A549 (cell line): ENCODE results near the gene REX1BD. TPM values are rescaled to one million over a fixed set of nuclear protein-coding genes. Genes with fewer than 3 reads are reported as not detected.

Experiments used
- ATAC-seq, 2 experiments: fragments of 200-7000 bp in 1 of 2; fragments of >200 bp in 1 of 2; cut with Nextera tagmentation in 1 of 2; cut with Tn5 transposase in 1 of 2; 3 replicates each; pipeline versions ENCODE4 v1.8.0 to v1.9.1; 2018 to 2020; ENCODE audit warnings: mild to moderate bottlenecking in 1 of 2, moderate library complexity in 1 of 2
- CTCF ChIA-PET: fragments of 300-600 bp; sonication (Branson Sonifier 250); formaldehyde crosslinking; extraction: SDS; loops from one replicate; lab custom pipeline; 2021; ENCODE audit warnings: antibody characterized with exemption, inconsistent platforms; lab: Yijun Ruan, JAX
- POLR2A ChIA-PET: fragments of 350-600 bp; formaldehyde crosslinking; extraction: SDS; loops from one replicate; lab custom pipeline; 2021; ENCODE audit warnings: antibody characterized with exemption, inconsistent platforms; lab: Yijun Ruan, JAX
- DNase-seq, 2 experiments: peaks; one replicate each; pipeline versions ENCODE4 v3.0.0 to v3.0.0-alpha.2; 2011 to 2016; ENCODE audit warnings: low read depth in 1 of 2, low spot score in 1 of 2
- FAIRE-seq: peaks from 2 replicates; lab custom pipeline; 2011; peaks lifted over from hg19 to GRCh38; lab: Jason Lieb, UNC
- H3K27ac ChIP-seq, 2 experiments: fragments of >200 bp; sonication (Bioruptor Twin); formaldehyde crosslinking; 3 replicates each; pipeline ENCODE4 v1.5.1; 2016 to 2017
- H3K4me1 ChIP-seq: fragments of >200 bp; sonication (Bioruptor Twin); formaldehyde crosslinking; 3 replicates; pipeline ENCODE4 v1.6.1; 2016
- H3K4me2 ChIP-seq: fragments of >200 bp; sonication (Bioruptor Twin); formaldehyde crosslinking; 3 replicates; pipeline ENCODE4 v1.6.1; 2016
- H3K4me3 ChIP-seq: fragments of >200 bp; sonication (Bioruptor Twin); formaldehyde crosslinking; 3 replicates; pipeline ENCODE4 v1.5.1; 2016
- H3K9me3 ChIP-seq: fragments of >200 bp; sonication (Bioruptor Twin); formaldehyde crosslinking; 3 replicates; pipeline ENCODE4 v1.6.1; 2016
- CBX8 ChIP-seq: fragments of 200-600 bp; sonication (generic); IDR thresholded peaks from 2 replicates; pipeline ENCODE4 v1.6.1; 2016
- EHF ChIP-seq: fragments of 250-450 bp; sonication (Bioruptor Pico); IDR thresholded peaks from 2 replicates; pipeline ENCODE4 v1.5.0; 2020; ENCODE audit warnings: mild to moderate bottlenecking
- EP300 ChIP-seq, 2 experiments: fragments of >200 bp; sonication (Bioruptor Twin); formaldehyde crosslinking; IDR thresholded peaks; 2 replicates in 1 of 2; 3 replicates in 1 of 2; pipeline ENCODE4 v1.6.1; 2016 to 2017
- FOSB ChIP-seq: fragments of 250-450 bp; sonication (Bioruptor Pico); IDR thresholded peaks from 2 replicates; pipeline ENCODE4 v1.5.0; 2020; ENCODE audit warnings: mild to moderate bottlenecking, moderate library complexity
- FOSL2 ChIP-seq, 2 experiments: fragments of 450-650 bp in 1 of 2; fragments of >200 bp in 1 of 2; sonication (Bioruptor Twin) in 1 of 2; formaldehyde crosslinking; IDR thresholded peaks; 2 replicates each; pipeline versions ENCODE4 v1.5.0 to v1.6.1; 2016 to 2020; ENCODE audit warnings: mild to moderate bottlenecking in 1 of 2, moderate library complexity in 1 of 2
- HDAC2 ChIP-seq: fragments of 200-600 bp; sonication (generic); IDR thresholded peaks from 2 replicates; pipeline ENCODE4 v1.6.1; 2016
- HOXA7 ChIP-seq: fragments of 250-450 bp; sonication (Bioruptor Pico); IDR thresholded peaks from 2 replicates; pipeline ENCODE4 v1.5.0; 2020; ENCODE audit warnings: mild to moderate bottlenecking, moderate library complexity
- HOXB5 ChIP-seq: fragments of 250-450 bp; sonication (Bioruptor Pico); IDR thresholded peaks from 2 replicates; pipeline ENCODE4 v1.5.0; 2020; ENCODE audit warnings: mild to moderate bottlenecking, moderate library complexity
- MAZ ChIP-seq: fragments of 150-350 bp; IDR thresholded peaks from 2 replicates; pipeline ENCODE4 v1.6.1; 2014; ENCODE audit warnings: antibody characterized with exemption, low read depth, low read length, borderline replicate concordance
- NR3C1 ChIP-seq: fragments of >200 bp; sonication (Bioruptor Twin); formaldehyde crosslinking; IDR thresholded peaks from 3 replicates; pipeline ENCODE4 v1.6.1; 2017
- RCOR1 ChIP-seq: fragments of 150-350 bp; IDR thresholded peaks from 2 replicates; pipeline ENCODE4 v1.6.1; 2014; ENCODE audit warnings: antibody characterized with exemption, low read length, low read depth
- RFX5 ChIP-seq: fragments of 450-650 bp; IDR thresholded peaks from 2 replicates; pipeline ENCODE4 v1.7.1; 2014; ENCODE audit warnings: antibody characterized with exemption, mild to moderate bottlenecking, moderate library complexity
- RNF2 ChIP-seq: fragments of 200-600 bp; sonication (generic); IDR thresholded peaks from 2 replicates; pipeline ENCODE4 v1.6.1; 2016; ENCODE audit warnings: low read depth, mild to moderate bottlenecking, antibody characterized with exemption, moderate library complexity, borderline replicate concordance
- TP53 ChIP-seq: fragments of 250-450 bp; sonication (Bioruptor Pico); IDR thresholded peaks from 2 replicates; pipeline ENCODE4 v1.5.0; 2021; ENCODE audit warnings: mild to moderate bottlenecking, moderate library complexity
- WGBS: methylation state at CpG from one replicate; pipeline ENCODE4 v1.1.6; 2017; ENCODE audit errors: missing lambda C conversion rate; 5-methylcytosine and 5-hydroxymethylcytosine counted together
- polyA plus RNA-seq, 4 experiments: library from polyadenylated mRNA; depleted of rRNA in 3 of 4; stranded (reverse); fragments of >200 nt; fragmentation: RNase III in 1 of 4; extraction: RNeasy Plus Mini Kit Qiagen cat#74134 plus additional on column Dnase treatment in 1 of 4; gene quantifications; 2 replicates in 3 of 4; 3 replicates in 1 of 4; pipeline ENCODE4 v1.2.3, GENCODE V29; 2011 to 2017
- TF ChIP-seq, protein P1 (sequence below): fragments of 250-450 bp; sonication (Bioruptor Pico); IDR thresholded peaks from 2 replicates; pipeline ENCODE4 v1.5.0; 2020; ENCODE audit warnings: low read depth, mild to moderate bottlenecking, moderate library complexity
- TF ChIP-seq, protein P2 (sequence below): fragments of 450-650 bp; IDR thresholded peaks from 2 replicates; pipeline ENCODE4 v1.6.1; 2014; ENCODE audit warnings: antibody characterized with exemption
- TF ChIP-seq, protein P3 (sequence below): fragments of 200-600 bp; sonication (generic); IDR thresholded peaks from 2 replicates; pipeline ENCODE4 v1.6.1; 2016; ENCODE audit warnings: antibody characterized with exemption, mild to moderate bottlenecking, moderate library complexity
- TF ChIP-seq, protein P4 (sequence below): IDR thresholded peaks from 2 replicates; pipeline ENCODE4 v1.6.1; 2012

REX1BD gene
- polyA plus RNA-seq, 2 of the 4 experiments (the other 2 are of a cell fraction): 23.1 to 47.3 TPM

DNA sequence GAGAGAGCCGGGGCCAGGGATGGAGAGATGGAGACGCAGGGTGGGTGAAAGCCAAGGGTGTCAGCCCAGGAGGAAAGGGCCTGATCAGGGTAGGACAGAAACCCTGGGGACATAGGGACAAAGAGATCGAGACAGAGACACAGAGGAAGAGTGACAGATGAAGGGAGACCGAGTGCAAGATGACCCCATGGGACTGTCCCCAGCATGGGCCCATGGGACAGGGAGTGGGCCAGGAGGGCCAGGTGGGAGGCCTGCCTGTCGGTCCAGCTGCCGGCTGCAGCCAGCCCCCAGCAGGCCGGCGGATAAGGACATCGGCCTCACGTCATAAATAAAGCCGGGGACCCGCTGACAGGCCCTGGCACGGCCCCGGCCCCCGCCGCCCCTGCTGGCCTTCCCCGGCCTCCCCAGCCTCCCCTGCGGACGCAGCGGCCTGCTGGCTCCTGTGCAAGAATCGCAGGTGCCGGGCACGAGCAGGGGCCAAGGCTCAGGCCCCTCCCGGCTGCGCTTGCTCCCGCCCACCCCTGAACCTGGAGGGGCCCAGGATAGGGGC is 6.3 kb downstream of the REX1BD start (continued):
- TF ChIP-seq NR3C1 (no peak), RCOR1 (no peak), HOXB5 (no peak), HOXA7 (no peak), FOSL2 (IDR thresholded peaks at IDR 0.05) (no peak), FOSL2 (CRISPR knock-in tag; IDR thresholded peaks at IDR 0.05) (no peak)
- TF ChIP-seq, protein P1, sequence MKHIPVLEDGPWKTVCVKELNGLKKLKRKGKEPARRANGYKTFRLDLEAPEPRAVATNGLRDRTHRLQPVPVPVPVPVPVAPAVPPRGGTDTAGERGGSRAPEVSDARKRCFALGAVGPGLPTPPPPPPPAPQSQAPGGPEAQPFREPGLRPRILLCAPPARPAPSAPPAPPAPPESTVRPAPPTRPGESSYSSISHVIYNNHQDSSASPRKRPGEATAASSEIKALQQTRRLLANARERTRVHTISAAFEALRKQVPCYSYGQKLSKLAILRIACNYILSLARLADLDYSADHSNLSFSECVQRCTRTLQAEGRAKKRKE: no peak
- TF ChIP-seq, protein P2, sequence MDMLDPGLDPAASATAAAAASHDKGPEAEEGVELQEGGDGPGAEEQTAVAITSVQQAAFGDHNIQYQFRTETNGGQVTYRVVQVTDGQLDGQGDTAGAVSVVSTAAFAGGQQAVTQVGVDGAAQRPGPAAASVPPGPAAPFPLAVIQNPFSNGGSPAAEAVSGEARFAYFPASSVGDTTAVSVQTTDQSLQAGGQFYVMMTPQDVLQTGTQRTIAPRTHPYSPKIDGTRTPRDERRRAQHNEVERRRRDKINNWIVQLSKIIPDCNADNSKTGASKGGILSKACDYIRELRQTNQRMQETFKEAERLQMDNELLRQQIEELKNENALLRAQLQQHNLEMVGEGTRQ: no peak
- TF ChIP-seq, all 56 proteins: peak for 0

DNA sequence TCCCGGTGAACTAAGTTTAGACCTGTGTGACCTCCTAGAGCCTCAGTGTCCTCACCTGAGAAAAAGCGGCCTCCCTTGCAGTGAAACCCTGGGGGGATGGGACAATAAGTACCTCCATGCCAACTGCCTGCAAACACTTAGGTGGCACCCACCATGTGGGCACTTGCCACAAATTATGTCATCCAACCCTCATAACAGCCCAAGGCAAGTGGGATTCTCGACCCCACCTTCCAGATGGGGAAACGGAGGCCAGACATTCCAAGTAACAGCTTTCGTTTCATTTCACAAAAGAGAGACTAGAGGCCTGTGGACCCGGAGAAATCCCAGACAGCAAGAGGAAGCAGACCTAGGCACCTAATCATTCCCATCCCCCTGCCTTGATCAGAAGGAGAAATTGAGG is 6.9 kb downstream of the REX1BD start:
- WGBS: 88% methylated on average over 5 of the region's 6 CpGs
- CTCF ChIA-PET: interaction anchor here (1.9 to 5.2 kb wide), 5 partner anchors 12 to 253 kb away, joined by 4 to 46 read pairs (median 6); partner anchors contain the start of gene CRLF1
- DNase-seq: no peak
- POLR2A ChIA-PET: no interaction called here
- FAIRE-seq: no peak
- Histone ChIP-seq H3K27ac (no peak overlapping the region), H3K4me1 (peaks cover 4% of the 10 kb centered on the region; the same call in 1 of the 3 replicates), H3K9me3 (no peaks in the 10 kb centered on the region), H3K4me2 (no peak overlapping the region), H3K4me3 (no peak overlapping the region)
- TF ChIP-seq HDAC2 (no peak), EHF (CRISPR knock-in tag) (no peak), FOSL2 (IDR thresholded peaks at IDR 0.05) (no peak), FOSL2 (CRISPR knock-in tag; IDR thresholded peaks at IDR 0.05) (no peak), RNF2 (no peak), TP53 (CRISPR knock-in tag) (no peak), CBX8 (no peak), MAZ (no peak), EP300 (IDR thresholded peaks at IDR 0.05) (no peak), RFX5 (no peak), FOSB (CRISPR knock-in tag) (no peak)
- TF ChIP-seq, protein P2: no peak
- TF ChIP-seq, protein P3, sequence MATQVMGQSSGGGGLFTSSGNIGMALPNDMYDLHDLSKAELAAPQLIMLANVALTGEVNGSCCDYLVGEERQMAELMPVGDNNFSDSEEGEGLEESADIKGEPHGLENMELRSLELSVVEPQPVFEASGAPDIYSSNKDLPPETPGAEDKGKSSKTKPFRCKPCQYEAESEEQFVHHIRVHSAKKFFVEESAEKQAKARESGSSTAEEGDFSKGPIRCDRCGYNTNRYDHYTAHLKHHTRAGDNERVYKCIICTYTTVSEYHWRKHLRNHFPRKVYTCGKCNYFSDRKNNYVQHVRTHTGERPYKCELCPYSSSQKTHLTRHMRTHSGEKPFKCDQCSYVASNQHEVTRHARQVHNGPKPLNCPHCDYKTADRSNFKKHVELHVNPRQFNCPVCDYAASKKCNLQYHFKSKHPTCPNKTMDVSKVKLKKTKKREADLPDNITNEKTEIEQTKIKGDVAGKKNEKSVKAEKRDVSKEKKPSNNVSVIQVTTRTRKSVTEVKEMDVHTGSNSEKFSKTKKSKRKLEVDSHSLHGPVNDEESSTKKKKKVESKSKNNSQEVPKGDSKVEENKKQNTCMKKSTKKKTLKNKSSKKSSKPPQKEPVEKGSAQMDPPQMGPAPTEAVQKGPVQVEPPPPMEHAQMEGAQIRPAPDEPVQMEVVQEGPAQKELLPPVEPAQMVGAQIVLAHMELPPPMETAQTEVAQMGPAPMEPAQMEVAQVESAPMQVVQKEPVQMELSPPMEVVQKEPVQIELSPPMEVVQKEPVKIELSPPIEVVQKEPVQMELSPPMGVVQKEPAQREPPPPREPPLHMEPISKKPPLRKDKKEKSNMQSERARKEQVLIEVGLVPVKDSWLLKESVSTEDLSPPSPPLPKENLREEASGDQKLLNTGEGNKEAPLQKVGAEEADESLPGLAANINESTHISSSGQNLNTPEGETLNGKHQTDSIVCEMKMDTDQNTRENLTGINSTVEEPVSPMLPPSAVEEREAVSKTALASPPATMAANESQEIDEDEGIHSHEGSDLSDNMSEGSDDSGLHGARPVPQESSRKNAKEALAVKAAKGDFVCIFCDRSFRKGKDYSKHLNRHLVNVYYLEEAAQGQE: no peak
- TF ChIP-seq, protein P4, sequence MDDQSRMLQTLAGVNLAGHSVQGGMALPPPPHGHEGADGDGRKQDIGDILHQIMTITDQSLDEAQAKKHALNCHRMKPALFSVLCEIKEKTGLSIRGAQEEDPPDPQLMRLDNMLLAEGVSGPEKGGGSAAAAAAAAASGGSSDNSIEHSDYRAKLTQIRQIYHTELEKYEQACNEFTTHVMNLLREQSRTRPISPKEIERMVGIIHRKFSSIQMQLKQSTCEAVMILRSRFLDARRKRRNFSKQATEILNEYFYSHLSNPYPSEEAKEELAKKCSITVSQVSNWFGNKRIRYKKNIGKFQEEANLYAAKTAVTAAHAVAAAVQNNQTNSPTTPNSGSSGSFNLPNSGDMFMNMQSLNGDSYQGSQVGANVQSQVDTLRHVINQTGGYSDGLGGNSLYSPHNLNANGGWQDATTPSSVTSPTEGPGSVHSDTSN: no peak
- ATAC-seq: no peak
